Measurements from ENCODE around the gene ZNF503.
A peak's percentile ranks its signal among the peaks of the same experiment; 100 is the strongest.

Gene ZNF503

DNA sequence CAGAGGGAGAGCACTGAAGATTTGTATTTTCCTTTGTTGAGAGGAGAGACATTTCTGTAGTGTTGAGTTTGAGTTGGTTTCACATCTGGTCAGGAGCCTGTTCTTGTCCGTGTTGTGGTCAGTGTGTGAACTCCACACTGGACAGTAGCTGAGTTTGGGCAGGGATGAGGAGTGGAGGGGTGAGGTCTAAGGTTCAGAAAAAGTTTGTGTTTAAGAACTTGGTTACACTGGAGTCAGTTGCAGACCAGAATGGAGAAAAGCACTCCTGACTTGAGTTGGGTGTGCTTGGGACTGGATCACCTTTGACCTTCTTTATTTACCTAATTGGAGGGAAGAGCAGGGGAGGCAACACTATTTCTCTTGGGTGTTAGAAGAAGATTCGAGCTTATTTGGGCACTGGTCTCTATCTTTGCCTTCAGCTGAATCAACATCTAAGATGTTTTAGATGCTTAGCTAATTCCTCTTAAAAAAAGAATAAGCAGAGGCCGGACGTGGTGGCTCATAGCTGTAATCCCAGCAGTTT lies 38.8 kb upstream of the ZNF503 start:
- Histone ChIP-seq H3K4me3 (ENCODE audit: low read depth in 1 of 2, low read length in 2 of 2) (no peak overlapping the region), H3K4me1 (ENCODE audit: insufficient read depth, low read length) (no peaks in the 10 kb centered on the region), H3K9ac (ENCODE audit: low read length) (no peak overlapping the region), H3K36me3 (ENCODE audit: insufficient read depth, low read length) (no peaks in the 10 kb centered on the region), H3K27me3 (ENCODE audit: control insufficient read depth in 1 of 2, insufficient read depth in 2 of 2, low read length in 2 of 2) (no peaks in the 10 kb centered on the region), H3K27ac (ENCODE audit: low read depth, low read length) (no peak overlapping the region), H3K9me3 (ENCODE audit: low read length) (no peaks in the 10 kb centered on the region)

DNA sequence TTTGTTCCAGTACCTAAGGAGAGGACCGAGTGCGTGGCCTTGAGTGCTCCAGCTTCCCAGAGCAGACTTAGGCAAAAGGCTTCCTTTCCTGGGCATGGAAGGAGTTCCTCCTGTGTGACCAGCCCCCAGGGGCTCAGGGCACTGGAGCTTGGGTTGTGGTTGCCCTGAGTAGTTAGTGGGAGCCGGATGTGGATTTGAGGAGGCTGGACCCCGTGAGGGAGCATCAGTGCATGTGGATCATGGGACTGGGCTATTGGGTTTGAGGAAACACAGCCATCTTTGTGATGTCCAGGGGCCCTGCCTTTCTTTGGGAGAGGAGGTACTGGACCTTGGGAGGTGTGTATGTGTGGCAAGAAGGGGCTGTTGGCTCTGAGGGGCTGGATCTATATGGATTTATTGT lies 38.2 kb upstream of the ZNF503 start:
- no peak overlapping the region for H3K9ac ChIP-seq (ENCODE audit: low read length)
- H3K4me1 ChIP-seq (ENCODE audit: insufficient read depth, low read length) = no peaks in the 10 kb centered on the region

DNA sequence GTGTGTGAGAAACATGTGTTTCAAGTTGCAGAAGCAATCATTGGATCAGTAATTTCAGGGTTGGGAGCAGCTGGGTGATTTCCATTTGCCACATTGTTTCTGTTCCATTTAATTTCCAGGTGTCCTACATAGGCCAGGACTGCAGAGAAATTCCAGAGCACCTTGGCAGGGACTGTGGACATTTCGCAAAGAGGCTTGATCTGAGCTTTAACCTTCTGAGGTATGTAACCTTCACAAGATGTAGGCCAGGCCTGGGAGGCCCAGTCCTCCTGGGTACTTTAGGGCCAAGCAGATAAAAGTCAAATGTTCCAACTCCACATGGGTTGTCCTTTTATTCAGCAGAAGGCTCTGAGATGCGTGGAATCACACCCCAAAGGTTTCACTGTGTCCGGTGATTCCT lies 36.7 kb upstream of the ZNF503 start:
- H3K9ac ChIP-seq (ENCODE audit: low read length) = no peak overlapping the region
- no peaks in the 10 kb centered on the region for H3K36me3 ChIP-seq (ENCODE audit: insufficient read depth, low read length)
- no peaks in the 10 kb centered on the region for H3K27me3 ChIP-seq (ENCODE audit: control insufficient read depth in 1 of 2, insufficient read depth in 2 of 2, low read length in 2 of 2)
- H3K4me1 ChIP-seq (ENCODE audit: insufficient read depth, low read length) = no peaks in the 10 kb centered on the region
- no peaks in the 10 kb centered on the region for H3K9me3 ChIP-seq (ENCODE audit: low read length)
- H3K27ac ChIP-seq (ENCODE audit: low read depth, low read length) = no peak overlapping the region
- H3K4me3 ChIP-seq (ENCODE audit: low read depth in 1 of 2, low read length in 2 of 2) = no peak overlapping the region

More for the DNA sequence above, 38.2 kb upstream of the ZNF503 start:
- Histone ChIP-seq H3K4me3 (ENCODE audit: low read depth in 1 of 2, low read length in 2 of 2) (no peak overlapping the region), H3K9me3 (ENCODE audit: low read length) (no peaks in the 10 kb centered on the region), H3K36me3 (ENCODE audit: insufficient read depth, low read length) (no peaks in the 10 kb centered on the region), H3K27me3 (ENCODE audit: control insufficient read depth in 1 of 2, insufficient read depth in 2 of 2, low read length in 2 of 2) (no peaks in the 10 kb centered on the region), H3K27ac (ENCODE audit: low read depth, low read length) (no peak overlapping the region)

DNA sequence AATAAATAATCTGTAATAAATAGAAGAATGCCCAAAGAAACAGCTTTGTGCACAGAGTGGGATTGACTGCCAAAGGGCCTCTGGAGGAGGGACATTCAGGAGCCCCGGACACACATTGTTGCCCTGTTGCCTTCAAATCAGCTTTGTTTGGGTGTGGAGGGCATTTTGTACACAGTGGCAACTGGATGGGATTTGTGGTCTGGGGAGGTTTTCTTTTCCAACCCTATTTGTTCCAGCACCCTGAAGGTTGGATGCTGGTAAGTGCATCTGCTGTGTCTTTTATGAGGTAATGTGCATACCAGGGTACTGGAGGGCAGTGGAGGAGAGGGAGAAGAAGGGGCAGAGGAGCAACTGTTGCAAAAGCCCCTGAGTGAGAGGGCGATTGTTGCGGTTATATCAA lies 36.1 kb upstream of the ZNF503 start:
- no peak overlapping the region for H3K4me3 ChIP-seq (ENCODE audit: low read depth in 1 of 2, low read length in 2 of 2)
- peaks cover 2% of the 10 kb centered on the region for H3K4me1 ChIP-seq (ENCODE audit: insufficient read depth, low read length)
- H3K27ac ChIP-seq (ENCODE audit: low read depth, low read length) = no peak overlapping the region
- H3K9ac ChIP-seq (ENCODE audit: low read length) = no peak overlapping the region
- no peaks in the 10 kb centered on the region for H3K9me3 ChIP-seq (ENCODE audit: low read length)
- H3K27me3 ChIP-seq (ENCODE audit: control insufficient read depth in 1 of 2, insufficient read depth in 2 of 2, low read length in 2 of 2) = no peaks in the 10 kb centered on the region
- no peaks in the 10 kb centered on the region for H3K36me3 ChIP-seq (ENCODE audit: insufficient read depth, low read length)

DNA sequence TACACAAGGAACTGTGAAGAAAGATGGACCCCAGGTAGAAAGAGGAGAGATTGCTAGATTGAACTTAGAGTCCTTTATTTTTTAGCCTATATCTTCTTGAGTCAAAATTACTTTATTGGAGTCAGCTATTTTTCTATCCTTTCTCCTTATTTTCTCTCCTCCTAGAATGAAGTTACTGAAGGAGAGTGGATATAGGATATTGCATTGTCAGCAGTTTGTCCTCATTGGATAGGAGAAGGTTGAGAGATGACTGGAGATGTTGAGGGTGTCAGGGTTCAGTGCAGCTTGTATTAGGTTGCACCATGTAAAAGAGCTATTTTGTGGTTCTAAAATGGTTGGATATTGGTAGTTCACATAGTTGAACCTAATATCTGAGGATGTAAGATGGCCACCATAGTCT lies 35.3 kb upstream of the ZNF503 start:
- no peaks in the 10 kb centered on the region for H3K9me3 ChIP-seq (ENCODE audit: low read length)
- no peaks in the 10 kb centered on the region for H3K27me3 ChIP-seq (ENCODE audit: control insufficient read depth in 1 of 2, insufficient read depth in 2 of 2, low read length in 2 of 2)
- no peak overlapping the region for H3K27ac ChIP-seq (ENCODE audit: low read depth, low read length)
- H3K4me1 ChIP-seq (ENCODE audit: insufficient read depth, low read length) = peaks cover 10% of the 10 kb centered on the region
- H3K4me3 ChIP-seq (ENCODE audit: low read depth in 1 of 2, low read length in 2 of 2) = no peak overlapping the region
- no peak overlapping the region for H3K9ac ChIP-seq (ENCODE audit: low read length)
- no peaks in the 10 kb centered on the region for H3K36me3 ChIP-seq (ENCODE audit: insufficient read depth, low read length)

DNA sequence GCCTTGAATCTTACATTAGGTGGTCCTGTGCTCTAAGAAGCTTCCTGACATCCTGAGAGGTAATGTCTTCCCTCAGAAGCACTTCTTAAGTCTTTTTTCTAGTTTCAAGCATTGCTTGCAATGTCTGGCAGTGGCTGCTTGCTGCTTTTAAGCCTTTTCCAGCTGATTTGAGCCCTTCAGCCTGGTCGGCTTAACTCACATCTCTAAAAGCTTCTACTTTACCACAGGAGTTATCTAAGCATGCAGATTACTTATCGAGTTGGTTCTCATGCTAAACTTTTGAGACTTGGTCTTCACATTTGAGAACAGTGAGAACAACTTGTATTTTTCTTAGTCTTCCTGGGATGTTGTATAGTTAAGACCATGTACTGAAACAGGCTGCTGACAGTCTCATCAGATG lies 33.7 kb upstream of the ZNF503 start:
- Histone ChIP-seq H3K9me3 (ENCODE audit: low read length) (no peaks in the 10 kb centered on the region), H3K27me3 (ENCODE audit: control insufficient read depth in 1 of 2, insufficient read depth in 2 of 2, low read length in 2 of 2) (no peaks in the 10 kb centered on the region), H3K4me1 (ENCODE audit: insufficient read depth, low read length) (peaks cover 13% of the 10 kb centered on the region), H3K4me3 (ENCODE audit: low read depth in 1 of 2, low read length in 2 of 2) (no peak overlapping the region), H3K27ac (ENCODE audit: low read depth, low read length) (no peak overlapping the region), H3K9ac (ENCODE audit: low read length) (no peak overlapping the region), H3K36me3 (ENCODE audit: insufficient read depth, low read length) (no peaks in the 10 kb centered on the region)

DNA sequence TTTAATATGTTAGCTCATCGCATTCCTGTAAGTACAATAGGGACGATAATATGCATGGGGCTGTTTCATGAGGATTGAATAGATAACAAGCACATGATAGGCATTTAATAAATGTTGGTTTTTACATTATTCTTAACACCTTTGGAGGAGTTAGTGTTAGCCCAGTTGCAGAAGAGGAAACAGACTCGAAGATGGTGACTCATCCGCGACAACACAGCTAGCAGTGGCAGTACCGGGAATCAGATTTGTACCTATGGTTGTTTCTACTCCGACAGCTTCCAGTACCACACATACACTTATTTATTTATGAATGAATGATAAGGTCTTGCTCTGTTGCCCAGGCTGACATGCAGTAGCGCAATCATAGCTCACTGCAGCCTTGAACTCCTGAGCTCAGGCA lies 32.7 kb upstream of the ZNF503 start:
- Histone ChIP-seq H3K27me3 (ENCODE audit: control insufficient read depth in 1 of 2, insufficient read depth in 2 of 2, low read length in 2 of 2) (no peaks in the 10 kb centered on the region), H3K9ac (ENCODE audit: low read length) (no peak overlapping the region), H3K36me3 (ENCODE audit: insufficient read depth, low read length) (no peaks in the 10 kb centered on the region), H3K4me3 (ENCODE audit: low read depth in 1 of 2, low read length in 2 of 2) (no peak overlapping the region), H3K4me1 (ENCODE audit: insufficient read depth, low read length) (peaks cover 16% of the 10 kb centered on the region), H3K9me3 (ENCODE audit: low read length) (no peaks in the 10 kb centered on the region), H3K27ac (ENCODE audit: low read depth, low read length) (no peak overlapping the region)

DNA sequence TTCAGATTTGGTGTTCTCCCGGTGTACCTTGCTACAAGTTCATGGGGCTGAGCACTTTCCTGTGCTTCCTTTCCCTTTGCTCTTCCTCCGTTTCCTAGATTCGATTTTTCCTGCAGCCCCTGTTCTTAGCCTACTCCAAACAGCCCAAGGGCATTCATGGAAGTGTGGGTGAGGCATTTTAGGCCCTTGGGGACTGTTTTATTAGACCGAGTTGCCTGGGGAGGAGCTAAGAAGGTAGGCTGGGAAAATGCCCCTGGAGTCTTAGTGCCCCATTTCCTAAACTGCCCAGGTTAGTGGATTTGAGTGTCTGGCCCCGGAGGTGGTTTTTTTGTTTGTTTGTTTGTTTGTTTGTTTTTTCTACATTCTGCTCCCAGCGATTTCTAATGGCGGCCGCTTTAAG lies 31.7 kb upstream of the ZNF503 start:
- no peak overlapping the region for H3K9ac ChIP-seq (ENCODE audit: low read length)
- H3K27ac ChIP-seq (ENCODE audit: low read depth, low read length) = no peak overlapping the region
- H3K27me3 ChIP-seq (ENCODE audit: control insufficient read depth in 1 of 2, insufficient read depth in 2 of 2, low read length in 2 of 2) = no peaks in the 10 kb centered on the region
- H3K4me3 ChIP-seq (ENCODE audit: low read depth in 1 of 2, low read length in 2 of 2) = no peak overlapping the region
- H3K9me3 ChIP-seq (ENCODE audit: low read length) = no peaks in the 10 kb centered on the region
- no peaks in the 10 kb centered on the region for H3K36me3 ChIP-seq (ENCODE audit: insufficient read depth, low read length)
- H3K4me1 ChIP-seq (ENCODE audit: insufficient read depth, low read length) = peaks cover 23% of the 10 kb centered on the region

DNA sequence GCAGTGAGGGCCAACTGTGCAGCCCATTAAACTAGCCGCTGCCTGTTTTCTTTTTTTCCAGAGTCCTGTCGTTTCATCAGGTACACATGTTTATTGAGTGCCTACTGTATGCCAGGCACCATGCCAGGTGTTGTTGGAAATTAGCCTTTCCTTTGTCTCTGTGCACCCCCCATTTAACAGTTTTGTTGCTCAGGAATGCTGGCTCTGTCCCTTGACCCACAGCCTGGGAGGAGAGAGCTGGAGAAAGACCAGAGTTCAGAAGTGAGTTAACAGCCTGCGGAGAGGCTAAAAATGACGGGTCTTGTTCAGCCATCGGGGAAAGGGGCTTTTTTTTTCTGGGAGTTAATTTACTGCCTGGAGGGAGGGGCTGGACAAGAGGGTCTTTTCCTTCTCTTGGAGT lies 31.2 kb upstream of the ZNF503 start:
- no peaks in the 10 kb centered on the region for H3K27me3 ChIP-seq (ENCODE audit: control insufficient read depth in 1 of 2, insufficient read depth in 2 of 2, low read length in 2 of 2)
- H3K9ac ChIP-seq (ENCODE audit: low read length) = no peak overlapping the region
- H3K4me1 ChIP-seq (ENCODE audit: insufficient read depth, low read length) = peaks cover 28% of the 10 kb centered on the region
- no peaks in the 10 kb centered on the region for H3K36me3 ChIP-seq (ENCODE audit: insufficient read depth, low read length)
- no peak overlapping the region for H3K4me3 ChIP-seq (ENCODE audit: low read depth in 1 of 2, low read length in 2 of 2)
- H3K27ac ChIP-seq (ENCODE audit: low read depth, low read length) = no peak overlapping the region
- no peaks in the 10 kb centered on the region for H3K9me3 ChIP-seq (ENCODE audit: low read length)

DNA sequence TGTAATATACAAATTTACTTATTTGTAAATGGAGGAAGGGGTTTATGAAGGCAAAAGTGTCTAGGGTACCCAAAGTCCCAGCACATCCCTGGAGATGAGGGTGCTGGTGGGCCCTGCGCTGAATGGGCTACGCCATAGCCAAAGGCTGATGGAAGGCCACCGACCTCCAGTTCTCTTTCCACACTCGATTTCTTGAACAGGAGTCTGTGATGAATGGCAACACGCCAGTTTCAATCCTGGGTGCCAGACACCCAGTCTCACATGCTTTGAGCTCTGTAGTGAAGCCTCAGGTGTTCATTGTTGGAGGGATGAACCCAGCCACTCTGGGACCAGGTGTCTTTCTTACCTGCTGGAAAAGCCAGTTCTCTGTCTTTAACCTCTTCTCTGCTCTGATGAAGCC lies 30.6 kb upstream of the ZNF503 start:
- H3K4me3 ChIP-seq (ENCODE audit: low read depth in 1 of 2, low read length in 2 of 2) = peak overlapping the region in 1 of 2 donors; percentile 77
- H3K27me3 ChIP-seq (ENCODE audit: control insufficient read depth in 1 of 2, insufficient read depth in 2 of 2, low read length in 2 of 2) = no peaks in the 10 kb centered on the region
- H3K9ac ChIP-seq (ENCODE audit: low read length) = no peak overlapping the region
- no peaks in the 10 kb centered on the region for H3K36me3 ChIP-seq (ENCODE audit: insufficient read depth, low read length)
- H3K9me3 ChIP-seq (ENCODE audit: low read length) = no peaks in the 10 kb centered on the region
- H3K27ac ChIP-seq (ENCODE audit: low read depth, low read length) = no peak overlapping the region
- H3K4me1 ChIP-seq (ENCODE audit: insufficient read depth, low read length) = peaks cover 30% of the 10 kb centered on the region

DNA sequence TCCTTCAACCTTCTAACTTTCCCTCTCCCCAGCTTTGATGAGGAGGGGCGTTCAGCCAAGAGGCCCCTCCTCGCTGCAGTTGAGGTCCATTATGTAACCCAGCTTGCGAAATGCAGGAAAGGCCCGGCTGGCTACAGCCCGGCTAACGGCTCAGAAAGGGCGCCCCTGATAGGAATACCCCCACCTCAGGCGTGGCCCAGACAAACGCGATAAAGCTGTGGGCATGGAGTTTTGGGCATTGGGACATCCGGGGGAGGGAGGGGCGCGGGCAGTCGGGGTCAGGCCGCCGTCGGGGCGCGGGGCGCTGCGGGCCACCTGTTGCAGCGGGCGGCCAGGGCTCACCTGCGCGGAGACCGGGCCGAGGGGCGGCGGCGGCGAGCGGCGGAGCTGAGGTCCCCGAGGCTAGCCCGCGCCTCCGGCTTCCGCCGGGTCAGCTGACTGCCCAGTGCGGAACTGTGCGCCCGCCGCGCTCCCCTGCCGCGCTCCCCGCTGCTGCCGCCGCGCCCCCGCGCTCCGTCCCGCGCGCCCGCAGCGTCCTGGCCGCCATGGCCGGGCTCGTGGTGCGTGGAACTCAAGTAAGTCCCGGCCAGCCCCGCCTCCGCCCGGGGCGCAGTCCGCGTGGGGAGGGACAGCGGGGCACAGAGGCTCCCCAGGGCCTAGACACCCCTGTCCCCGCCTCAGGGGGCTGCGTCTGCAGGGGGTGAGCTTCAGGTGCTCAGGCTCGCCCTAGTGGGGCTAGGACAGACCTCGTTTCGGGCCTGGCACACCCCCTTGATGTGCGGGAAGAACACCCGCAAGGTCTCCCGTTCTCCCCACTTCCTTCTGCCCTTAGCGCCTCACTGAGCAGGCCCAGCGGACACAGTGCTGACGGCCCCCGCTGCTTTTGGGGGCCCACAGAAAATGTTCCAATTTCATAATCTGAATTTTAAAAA lies 29.9 kb upstream of the ZNF503 start, which contains the start of gene LRMDA:
LRMDA (plus strand) TSS at position 445 of the 932 bp plus-strand sequence.
- Histone ChIP-seq H3K9ac (ENCODE audit: low read length) (no peak within 1 kb of the TSS), H3K27ac (ENCODE audit: low read depth, low read length) (peak within 1 kb of the TSS; percentile 35), H3K4me3 (ENCODE audit: low read depth in 1 of 2, low read length in 2 of 2) (peak within 1 kb of the TSS; percentile 72 to 77), H3K9me3 (ENCODE audit: low read length) (no peaks in the 10 kb centered on the region), H3K4me1 (ENCODE audit: insufficient read depth, low read length) (peaks cover 30% of the 10 kb centered on the region), H3K27me3 (ENCODE audit: control insufficient read depth in 1 of 2, insufficient read depth in 2 of 2, low read length in 2 of 2) (no peaks in the 10 kb centered on the region), H3K36me3 (ENCODE audit: insufficient read depth, low read length) (no peaks in the 10 kb centered on the region)

All from muscle layer of colon (tissue), 2 donors.